GM21825 (cell line): Measurements from ENCODE around the gene EARS2.

ENCODE experiments used
- ATAC-seq: cut with Tn5 transposase; IDR thresholded peaks from one replicate; pipeline ENCODE4 v1.9.1; 2021; ENCODE audit warnings: mild to moderate bottlenecking, moderate library complexity; ENCODE audit not compliant: unreplicated experiment

EARS2 gene

GRCh38 chr16:23508589-23509440 is 48.3 kb downstream of the EARS2 start:
- ATAC-seq = no peak

GRCh38 chr16:23506606-23506994 is 50.5 kb downstream of the EARS2 start:
- no peak for ATAC-seq

- no peak for ATAC-seq
Observed at GRCh38 chr16:23505671-23506605, 51.2 kb downstream of the EARS2 start.

GRCh38 chr16:23505180-23505665 is 51.9 kb downstream of the EARS2 start:
- no peak for ATAC-seq

GRCh38 chr16:23504453-23505179 is 52.5 kb downstream of the EARS2 start:
- ATAC-seq = peak; percentile 57

- ATAC-seq = no peak
Observed at GRCh38 chr16:23504076-23504452, 53.1 kb downstream of the EARS2 start.

- no peak for ATAC-seq
Observed at GRCh38 chr16:23502466-23502865, 54.7 kb downstream of the EARS2 start.

GRCh38 chr16:23501291-23501690 is 55.9 kb downstream of the EARS2 start:
- ATAC-seq = no peak

- no peak for ATAC-seq
Observed at GRCh38 chr16:23500862-23501225, 56.3 kb downstream of the EARS2 start.

GRCh38 chr16:23500212-23500861 is 56.8 kb downstream of the EARS2 start:
- ATAC-seq = no peak

GRCh38 chr16:23499801-23500200 is 57.3 kb downstream of the EARS2 start:
- ATAC-seq = no peak

- no peak for ATAC-seq
Observed at GRCh38 chr16:23498863-23499262, 58.3 kb downstream of the EARS2 start.

GRCh38 chr16:23497543-23497868 is 59.6 kb downstream of the EARS2 start:
- ATAC-seq = no peak

GRCh38 chr16:23496821-23497542 is 60.2 kb downstream of the EARS2 start:
- ATAC-seq = no peak

- ATAC-seq = no peak
Observed at GRCh38 chr16:23495671-23496070, 61.5 kb downstream of the EARS2 start.

GRCh38 chr16:23494188-23494587 is 63.0 kb downstream of the EARS2 start:
- no peak for ATAC-seq

- no peak for ATAC-seq
Observed at GRCh38 chr16:23491490-23492391, 65.4 kb downstream of the EARS2 start.

- ATAC-seq = no peak
Observed at GRCh38 chr16:23486480-23486879, 70.7 kb downstream of the EARS2 start.

GRCh38 chr16:23485841-23486240 is 71.3 kb downstream of the EARS2 start:
- no peak for ATAC-seq
